WTC11 (cell line): Measurements from ENCODE around the gene CFDP1.

Experiments
- ATF2 ChIP-seq: sonication (generic); formaldehyde crosslinking; IDR thresholded peaks from 2 replicates; pipeline ENCODE4 v1.8.1; 2022; ENCODE audit warnings: low read depth, missing genetic modification reagents, borderline replicate concordance
- ETV6 ChIP-seq: sonication (generic); formaldehyde crosslinking; IDR thresholded peaks from 2 replicates; pipeline ENCODE4 v1.8.1; 2022; ENCODE audit warnings: mild to moderate bottlenecking, missing genetic modification reagents
- RELA ChIP-seq: sonication (generic); formaldehyde crosslinking; IDR thresholded peaks from 2 replicates; pipeline ENCODE4 v1.8.1; 2022; ENCODE audit warnings: missing genetic modification reagents, mild to moderate bottlenecking, borderline replicate concordance
- ZNF423 ChIP-seq: fragments of 250-450 bp; sonication (Bioruptor Pico); IDR thresholded peaks from 2 replicates; pipeline ENCODE4 v2.1.2; 2022; ENCODE audit warnings: mild to moderate bottlenecking, moderate library complexity
- ZNF532 ChIP-seq: fragments of 250-450 bp; sonication (Bioruptor Pico); IDR thresholded peaks from 2 replicates; pipeline ENCODE4 v1.9.0; 2021; ENCODE audit warnings: mild to moderate bottlenecking, borderline replicate concordance
- TF ChIP-seq, protein P1 (sequence below): fragments of 200-600 bp; IDR thresholded peaks from 2 replicates; pipeline ENCODE4 v1.8.0; 2022; ENCODE audit warnings: antibody characterized with exemption

GRCh38 chr16:75457485-75458021 lies 24.2 kb upstream of the CFDP1 start:
- TF ChIP-seq ZNF532 (CRISPR knock-in tag) (no peak), ETV6 (no peak), ATF2 (CRISPR knock-in tag) (no peak), RELA (no peak), ZNF423 (no peak)
- TF ChIP-seq, protein P1, sequence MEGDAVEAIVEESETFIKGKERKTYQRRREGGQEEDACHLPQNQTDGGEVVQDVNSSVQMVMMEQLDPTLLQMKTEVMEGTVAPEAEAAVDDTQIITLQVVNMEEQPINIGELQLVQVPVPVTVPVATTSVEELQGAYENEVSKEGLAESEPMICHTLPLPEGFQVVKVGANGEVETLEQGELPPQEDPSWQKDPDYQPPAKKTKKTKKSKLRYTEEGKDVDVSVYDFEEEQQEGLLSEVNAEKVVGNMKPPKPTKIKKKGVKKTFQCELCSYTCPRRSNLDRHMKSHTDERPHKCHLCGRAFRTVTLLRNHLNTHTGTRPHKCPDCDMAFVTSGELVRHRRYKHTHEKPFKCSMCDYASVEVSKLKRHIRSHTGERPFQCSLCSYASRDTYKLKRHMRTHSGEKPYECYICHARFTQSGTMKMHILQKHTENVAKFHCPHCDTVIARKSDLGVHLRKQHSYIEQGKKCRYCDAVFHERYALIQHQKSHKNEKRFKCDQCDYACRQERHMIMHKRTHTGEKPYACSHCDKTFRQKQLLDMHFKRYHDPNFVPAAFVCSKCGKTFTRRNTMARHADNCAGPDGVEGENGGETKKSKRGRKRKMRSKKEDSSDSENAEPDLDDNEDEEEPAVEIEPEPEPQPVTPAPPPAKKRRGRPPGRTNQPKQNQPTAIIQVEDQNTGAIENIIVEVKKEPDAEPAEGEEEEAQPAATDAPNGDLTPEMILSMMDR: no peak
